A172 (cell line): Measurements from ENCODE around the gene SMPD2. TPM values are rescaled to one million over a fixed set of nuclear protein-coding genes. Genes with fewer than 3 reads are reported as not detected.

Source experiments
- DNase-seq: peaks from one replicate; pipeline ENCODE4 v3.0.0-alpha.2; 2015; ENCODE audit warnings: low spot score
- total RNA-seq: library from RNA; depleted of rRNA; stranded (reverse); fragments of >200 nt; shearing (Covaris generic); gene quantifications from 2 replicates; pipeline ENCODE4 v1.2.3, GENCODE V29; 2014; rRNA removed

SMPD2 gene
- total RNA-seq, 1 experiment from 2014 or later = 9.1 TPM

DNA sequence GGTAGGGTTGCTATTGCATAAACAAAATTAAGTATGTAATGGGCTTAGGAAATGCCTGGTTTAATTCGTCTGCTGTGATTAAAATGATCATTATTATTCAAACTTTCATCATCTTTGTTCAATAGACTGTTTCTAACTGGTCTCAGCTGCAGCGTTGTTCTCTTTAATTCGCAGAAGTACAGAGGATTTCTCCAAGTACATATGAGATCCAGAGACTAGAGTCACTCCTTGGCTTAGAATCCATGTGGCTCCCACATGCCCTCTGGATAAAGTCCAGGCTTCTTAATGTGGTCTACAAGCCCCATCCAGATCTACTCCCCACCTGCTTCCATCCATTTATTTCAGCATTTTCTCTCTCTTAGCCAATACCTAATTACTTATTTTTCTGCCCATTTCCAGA lies 43.6 kb downstream of the SMPD2 start:
- DNase-seq = no peak

DNA sequence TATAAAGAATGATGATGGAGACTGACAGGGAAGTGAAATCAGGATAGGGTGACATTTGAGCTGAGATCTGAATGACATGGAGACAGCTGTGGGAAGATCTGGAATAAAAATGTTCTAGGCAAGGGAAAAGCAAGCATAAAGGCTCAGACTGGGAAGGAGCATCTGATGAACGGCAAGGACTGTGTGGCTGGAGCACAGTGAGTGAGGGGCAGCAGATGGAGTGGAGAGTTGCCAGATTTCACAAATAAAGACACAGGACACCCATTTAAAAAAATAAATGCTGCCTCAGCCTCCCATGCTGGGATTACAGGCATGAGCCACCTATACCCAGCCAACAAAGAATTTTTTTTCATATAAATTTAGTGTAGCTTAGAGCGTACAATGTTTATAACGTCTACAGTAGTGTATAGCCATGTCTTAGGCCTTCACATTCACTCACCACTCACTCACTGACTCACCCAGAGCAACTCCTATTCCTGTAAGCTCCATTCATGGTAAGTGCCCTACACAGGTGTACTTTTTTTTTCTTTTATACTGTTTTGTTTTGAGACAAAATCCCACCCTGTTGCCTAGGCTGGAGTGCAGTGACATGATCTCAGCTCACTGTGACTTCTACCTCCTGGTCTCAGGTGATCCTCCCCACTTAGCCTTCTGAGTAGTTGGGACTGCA lies 44.9 kb downstream of the SMPD2 start:
- DNase-seq = no peak

DNA sequence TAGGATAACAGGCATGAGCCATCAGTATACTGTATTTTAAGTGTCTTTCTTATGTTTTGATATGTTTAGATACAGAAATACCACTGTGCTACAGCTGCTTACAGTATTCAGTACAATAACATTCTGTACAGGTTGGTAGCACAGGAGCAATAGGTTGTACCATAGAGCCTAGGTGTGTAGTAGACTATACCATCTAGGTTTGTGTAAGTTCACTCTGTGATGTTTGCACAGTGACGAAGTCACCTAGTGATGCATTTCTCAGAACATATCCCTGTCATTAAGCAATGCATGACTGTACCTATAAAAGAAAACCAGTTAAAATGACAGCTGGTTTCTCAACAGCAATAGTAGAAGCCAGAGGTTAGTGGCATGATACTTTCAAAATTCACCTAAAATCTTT lies 45.5 kb downstream of the SMPD2 start:
- no peak for DNase-seq

DNA sequence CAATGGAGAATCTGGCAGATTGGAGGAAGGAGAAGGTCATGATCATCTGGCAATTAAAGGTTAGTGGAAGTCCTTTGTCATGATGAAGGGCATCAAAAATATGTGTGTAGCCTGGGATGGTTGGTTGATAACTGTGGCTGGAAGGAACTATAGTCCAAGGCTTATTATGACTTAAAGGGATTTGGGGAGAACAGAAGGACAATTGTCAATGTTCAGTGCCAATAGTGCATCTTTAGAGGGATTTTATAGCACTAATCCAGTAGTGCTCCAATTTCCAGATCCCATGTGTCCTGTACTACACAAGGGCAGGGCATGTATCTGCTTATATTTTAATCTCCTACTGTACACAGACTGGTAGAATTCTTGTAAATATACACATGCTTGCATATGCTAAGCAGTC lies 47.5 kb downstream of the SMPD2 start:
- DNase-seq = no peak

DNA sequence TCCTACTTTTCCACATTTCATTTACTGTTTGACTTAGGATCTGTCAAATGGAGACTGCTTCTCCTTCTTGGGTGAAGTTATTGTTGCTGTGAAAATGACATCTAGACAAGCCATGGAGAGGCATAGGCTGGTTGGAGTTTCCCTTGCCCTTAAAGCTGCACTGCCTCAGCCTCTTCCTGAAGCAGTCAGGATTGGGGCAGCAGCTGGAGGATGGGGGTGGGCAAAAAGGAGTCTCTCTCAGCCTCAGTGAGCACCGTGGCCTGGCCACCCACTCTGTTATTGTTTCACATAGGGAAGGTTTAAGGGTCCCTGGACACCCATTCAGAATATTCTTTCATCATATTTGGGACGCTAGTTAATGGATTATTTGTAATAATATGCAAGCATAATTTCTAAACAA lies 50.2 kb downstream of the SMPD2 start:
- no peak for DNase-seq

DNA sequence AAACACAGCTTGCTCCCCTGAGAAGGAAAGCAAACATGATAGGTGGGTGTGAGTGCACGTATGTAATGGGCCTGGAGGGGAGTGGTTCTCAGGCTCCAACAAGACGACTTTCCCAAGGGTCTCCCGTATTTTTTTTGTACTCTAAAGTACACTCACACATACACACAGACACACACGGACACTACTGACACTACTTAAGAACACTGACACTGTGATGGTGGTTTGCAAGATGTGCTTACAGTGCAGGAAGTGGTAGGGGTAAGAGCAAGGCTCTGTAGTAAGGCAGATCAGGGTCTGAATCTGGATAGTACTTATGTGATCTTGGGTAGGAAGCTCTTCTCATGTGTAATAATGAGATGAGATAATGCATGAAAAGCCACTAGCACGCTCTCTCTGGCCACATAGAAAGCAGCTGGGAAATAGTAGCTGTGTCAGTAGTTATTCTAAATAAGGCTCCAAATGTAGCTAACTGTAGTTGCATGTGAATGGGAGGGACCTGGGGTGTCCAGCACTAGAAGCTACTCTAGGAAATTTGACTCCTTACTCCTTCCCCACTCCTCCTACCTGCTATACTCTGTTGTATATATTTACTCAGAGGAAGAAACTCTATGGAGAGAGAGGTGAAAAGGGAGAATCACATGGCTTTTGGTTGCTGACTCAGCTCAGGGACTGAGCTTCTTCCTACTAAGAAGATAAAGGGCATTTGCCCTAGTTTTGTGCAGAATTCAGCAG lies 50.8 kb downstream of the SMPD2 start:
- peak; percentile 4 for DNase-seq

Other genes with a start within 250 kb of the SMPD2 start
- 140 and 193 TPM in 2 replicates for gene CD164, start 58.3 kb upstream of the SMPD2 start, total RNA-seq
- 1.7 and 2.4 TPM in 2 replicates for gene PPIL6, start 96 bp upstream of the SMPD2 start, total RNA-seq
- gene MICAL1, start 15.0 kb downstream of the SMPD2 start, total RNA-seq = 34.2 and 37.3 TPM in 2 replicates
- 7.9 and 9.8 TPM in 2 replicates for gene ZBTB24, start 42.5 kb downstream of the SMPD2 start, total RNA-seq